DND-41 (cell line): Measurements from ENCODE around the gene METRN.

Experiments used
- ATAC-seq: fragments of 200-7000 bp; cut with Tn5 transposase; 3 replicates; pipeline ENCODE4 v1.9.1; 2021; ENCODE audit warnings: low read depth; ENCODE audit not compliant: insufficient read depth
- DNase-seq: peaks from one replicate; pipeline ENCODE4 v3.0.0-alpha.2; 2020
- H2AFZ ChIP-seq: 2 replicates; pipeline ENCODE4 v1.6.0; 2012; ENCODE audit warnings: low read depth, low read length
- H3K27ac ChIP-seq: 2 replicates; pipeline ENCODE4 v1.5.1; 2012; ENCODE audit warnings: low read length, inconsistent platforms
- H3K27me3 ChIP-seq: fragments of 200-600 bp; sonication (generic); 2 replicates; pipeline ENCODE4 v1.6.0; 2012; ENCODE audit warnings: low read length, mild to moderate bottlenecking, inconsistent platforms; ENCODE audit not compliant: insufficient read depth, poor library complexity
- H3K36me3 ChIP-seq: 2 replicates; pipeline ENCODE4 v1.5.1; 2012; ENCODE audit warnings: low read length, inconsistent platforms; ENCODE audit not compliant: insufficient read depth
- H3K4me1 ChIP-seq: 2 replicates; pipeline ENCODE4 v1.5.1; 2012; ENCODE audit warnings: mild to moderate bottlenecking, low read length; ENCODE audit not compliant: insufficient read depth
- H3K4me2 ChIP-seq: 2 replicates; pipeline ENCODE4 v1.6.0; 2012; ENCODE audit warnings: mild to moderate bottlenecking, moderate library complexity, low read length, inconsistent platforms; ENCODE audit not compliant: insufficient read depth
- H3K4me3 ChIP-seq, 2 experiments: fragments of 200-600 bp in 1 of 2; shearing (Covaris generic) in 1 of 2; 2 replicates each; pipeline ENCODE4 v1.5.1; 2012 to 2016; ENCODE audit warnings: inconsistent platforms in 2 of 2, low read length in 2 of 2, mild to moderate bottlenecking in 2 of 2, low read depth in 1 of 2, moderate library complexity in 1 of 2
- H3K79me2 ChIP-seq: 2 replicates; pipeline ENCODE4 v1.6.0; 2012; ENCODE audit warnings: low read length, inconsistent platforms; ENCODE audit not compliant: insufficient read depth
- H3K9ac ChIP-seq: 2 replicates; pipeline ENCODE4 v1.6.0; 2012; ENCODE audit warnings: low read depth, mild to moderate bottlenecking, inconsistent platforms, low read length, moderate library complexity
- H3K9me3 ChIP-seq: 2 replicates; pipeline ENCODE4 v1.5.1; 2012; ENCODE audit warnings: low read length, moderate library complexity, mild to moderate bottlenecking, inconsistent platforms; ENCODE audit not compliant: insufficient read depth, severe bottlenecking
- H4K20me1 ChIP-seq: 2 replicates; pipeline ENCODE4 v1.6.0; 2012; ENCODE audit warnings: low read length; ENCODE audit not compliant: insufficient read depth
- EZH2 ChIP-seq: IDR thresholded peaks from 3 replicates; pipeline ENCODE4 v1.6.1; 2012; ENCODE audit warnings: borderline replicate concordance, low read depth, mild to moderate bottlenecking, moderate library complexity, low read length, inconsistent platforms; ENCODE audit not compliant: severe bottlenecking
- TF ChIP-seq, protein P1 (sequence below): IDR thresholded peaks from 2 replicates; pipeline ENCODE4 v1.5.1; 2012; ENCODE audit warnings: borderline replicate concordance, low read length, moderate library complexity, mild to moderate bottlenecking; ENCODE audit not compliant: poor library complexity, severe bottlenecking; ENCODE audit errors: extremely low read depth

METRN gene

GRCh38 chr16:685967-686366 lies 29.0 kb upstream of the METRN start:
- Histone ChIP-seq H2AFZ (no peak overlapping the region), H3K36me3 (peaks cover 67% of the 10 kb centered on the region), H3K27me3 (no peaks in the 10 kb centered on the region), H3K27ac (no peak overlapping the region), H3K9me3 (no peaks in the 10 kb centered on the region), H3K4me1 (peaks cover 81% of the 10 kb centered on the region), H3K9ac (no peak overlapping the region), H4K20me1 (peaks cover 40% of the 10 kb centered on the region), H3K4me3 (no peak overlapping the region), H3K4me2 (no peak overlapping the region), H3K79me2 (peaks cover 51% of the 10 kb centered on the region)
- TF ChIP-seq EZH2: no peak
- TF ChIP-seq, protein P1, sequence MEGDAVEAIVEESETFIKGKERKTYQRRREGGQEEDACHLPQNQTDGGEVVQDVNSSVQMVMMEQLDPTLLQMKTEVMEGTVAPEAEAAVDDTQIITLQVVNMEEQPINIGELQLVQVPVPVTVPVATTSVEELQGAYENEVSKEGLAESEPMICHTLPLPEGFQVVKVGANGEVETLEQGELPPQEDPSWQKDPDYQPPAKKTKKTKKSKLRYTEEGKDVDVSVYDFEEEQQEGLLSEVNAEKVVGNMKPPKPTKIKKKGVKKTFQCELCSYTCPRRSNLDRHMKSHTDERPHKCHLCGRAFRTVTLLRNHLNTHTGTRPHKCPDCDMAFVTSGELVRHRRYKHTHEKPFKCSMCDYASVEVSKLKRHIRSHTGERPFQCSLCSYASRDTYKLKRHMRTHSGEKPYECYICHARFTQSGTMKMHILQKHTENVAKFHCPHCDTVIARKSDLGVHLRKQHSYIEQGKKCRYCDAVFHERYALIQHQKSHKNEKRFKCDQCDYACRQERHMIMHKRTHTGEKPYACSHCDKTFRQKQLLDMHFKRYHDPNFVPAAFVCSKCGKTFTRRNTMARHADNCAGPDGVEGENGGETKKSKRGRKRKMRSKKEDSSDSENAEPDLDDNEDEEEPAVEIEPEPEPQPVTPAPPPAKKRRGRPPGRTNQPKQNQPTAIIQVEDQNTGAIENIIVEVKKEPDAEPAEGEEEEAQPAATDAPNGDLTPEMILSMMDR: peak; percentile 51
- ATAC-seq (no peak), DNase-seq (no peak)

GRCh38 chr16:686459-687260 lies 28.3 kb upstream of the METRN start:
- Histone ChIP-seq H3K27me3 (no peaks in the 10 kb centered on the region), H3K79me2 (peaks cover 44% of the 10 kb centered on the region), H3K9ac (no peak overlapping the region), H3K4me1 (peaks cover 74% of the 10 kb centered on the region), H4K20me1 (peaks cover 33% of the 10 kb centered on the region), H3K9me3 (no peaks in the 10 kb centered on the region), H3K27ac (no peak overlapping the region), H2AFZ (no peak overlapping the region), H3K4me3 (no peak overlapping the region), H3K4me2 (no peak overlapping the region), H3K36me3 (peaks cover 60% of the 10 kb centered on the region)
- DNase-seq (no peak), ATAC-seq (no peak)
- TF ChIP-seq, protein P1: no peak
- no peak for TF ChIP-seq EZH2

DNA sequence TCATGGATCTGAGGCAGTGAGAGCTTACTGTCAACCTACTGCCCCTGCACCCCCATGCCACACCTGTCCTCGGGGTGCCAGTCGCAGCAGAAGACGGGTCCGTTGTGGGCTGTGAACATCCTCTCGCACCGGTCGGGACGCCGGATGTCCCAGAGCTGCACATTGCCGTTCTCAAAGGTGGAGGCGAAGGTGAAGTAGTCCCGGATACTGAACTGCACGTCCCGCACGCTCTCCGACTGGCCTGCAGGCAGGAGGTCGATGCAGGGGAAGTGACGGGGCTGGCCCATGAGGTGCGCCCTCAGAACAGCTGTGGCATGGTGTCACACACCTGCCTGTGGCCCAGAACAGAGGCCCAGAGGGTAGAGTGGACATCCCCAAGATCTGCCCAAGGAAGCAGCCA lies 27.4 kb upstream of the METRN start:
- Histone ChIP-seq H3K4me3 (no peak overlapping the region), H3K4me2 (peak overlapping the region; percentile 19; the same call in 1 of the 2 replicates), H3K79me2 (peaks cover 35% of the 10 kb centered on the region), H2AFZ (no peak overlapping the region), H4K20me1 (peaks cover 25% of the 10 kb centered on the region), H3K27ac (no peak overlapping the region), H3K27me3 (no peaks in the 10 kb centered on the region), H3K9ac (no peak overlapping the region), H3K9me3 (no peaks in the 10 kb centered on the region), H3K36me3 (peaks cover 52% of the 10 kb centered on the region), H3K4me1 (peaks cover 65% of the 10 kb centered on the region)
- ATAC-seq: no peak
- no peak for DNase-seq
- TF ChIP-seq EZH2: no peak
- TF ChIP-seq, protein P1: no peak
